Adipose tissue (tissue), 3 donors: Measurements from ENCODE around the gene FILIP1L. TPM values are rescaled to one million over a fixed set of nuclear protein-coding genes. Genes with fewer than 3 reads are reported as not detected.

Experiments
- H3K27ac ChIP-seq: one replicate; pipeline ENCODE4 v1.5.1; 2013; ENCODE audit warnings: low read depth, low read length
- WGBS, 3 donors: extraction: QIAGEN DNeasy Blood & Tissue Kit; methylation state at CpG; one replicate each; pipeline ENCODE4 v1.1.7; 2013; 5-methylcytosine and 5-hydroxymethylcytosine counted together
- polyA plus RNA-seq, 3 donors: library from polyadenylated mRNA; stranded (reverse); fragments of 200-250 nt; gene quantifications; one replicate each; pipeline ENCODE4 v1.2.3, GENCODE V29; 2013
- donor health status: healthy with polysubstance abuse.
- donor health status: Bipolar disorder and iron deficiency.
- donor health status: healthy.

FILIP1L gene
- polyA plus RNA-seq, 3 donors = 8.4 to 71.3 (median 27.2) TPM

DNA sequence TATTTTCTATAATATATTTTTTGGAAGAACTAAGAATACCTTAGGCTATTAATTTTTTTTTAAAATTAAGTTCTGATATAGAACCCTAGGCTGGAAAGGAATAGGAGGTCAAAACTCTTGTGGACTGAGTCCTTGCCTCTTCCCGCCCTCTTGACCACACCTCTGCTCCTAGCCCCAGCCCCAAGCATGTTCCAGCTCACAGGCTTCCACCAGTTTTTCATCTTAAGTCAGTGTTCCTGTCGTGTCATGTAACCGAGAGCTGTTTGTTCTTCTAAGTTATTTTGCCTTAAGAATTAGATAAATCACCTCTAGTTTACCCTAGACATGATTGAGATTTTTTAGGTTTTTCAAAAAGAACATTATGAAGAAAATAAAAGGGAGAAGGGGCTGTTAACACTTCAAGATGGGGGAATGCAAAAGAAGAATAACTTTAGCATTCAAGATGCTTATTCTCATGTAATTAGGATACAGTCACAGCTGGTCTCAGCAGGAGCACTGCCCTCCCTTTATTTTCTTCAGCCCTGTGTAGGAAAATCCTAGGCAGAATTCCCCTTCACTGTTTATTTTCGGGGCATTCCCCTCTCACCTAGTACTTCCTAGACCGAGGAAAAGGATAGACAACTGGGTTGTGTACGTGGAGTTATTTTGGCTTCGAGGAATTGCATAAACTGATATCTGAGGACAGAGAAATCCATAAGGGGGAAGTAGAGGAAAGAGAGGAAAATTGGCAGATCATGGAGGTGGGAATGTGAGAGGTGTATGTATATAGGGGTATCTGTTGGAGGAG, 186.4 kb downstream of the FILIP1L start:
- 73 to 87% (median 78%) methylated on average over 7 of the region's 7 CpGs for WGBS, 3 donors
- H3K27ac ChIP-seq = no peak overlapping the region

DNA sequence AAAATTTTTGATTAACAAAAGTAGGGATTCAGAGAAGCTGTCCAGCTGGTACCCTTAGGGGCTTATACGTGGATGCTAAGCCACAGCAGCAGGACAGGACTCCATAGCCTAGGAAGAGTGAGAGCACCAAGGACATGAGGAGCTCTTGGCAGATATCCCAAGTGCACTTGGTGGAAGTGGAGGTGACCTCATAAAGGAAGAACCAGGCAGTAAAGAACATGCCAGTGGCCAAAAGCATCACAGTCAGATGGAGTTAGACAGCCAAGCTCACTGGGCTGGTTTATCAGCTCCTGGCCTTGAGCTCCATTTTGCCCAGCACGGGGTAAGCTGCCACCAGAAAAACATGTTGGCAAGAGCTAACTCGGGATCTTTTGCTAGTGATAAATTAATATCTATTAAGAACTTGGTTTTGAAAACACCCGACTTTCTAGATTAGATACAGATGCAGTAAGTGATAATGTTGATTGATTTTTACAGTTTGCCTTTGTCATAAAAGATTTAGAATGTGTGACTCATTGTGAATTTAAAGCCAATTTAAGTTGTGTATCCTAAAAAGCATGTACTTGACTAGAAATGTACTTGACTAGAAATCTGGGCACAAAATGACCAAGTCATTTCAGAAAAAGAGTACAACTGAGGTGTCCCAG, 188.6 kb downstream of the FILIP1L start:
- WGBS, 3 donors = 31 to 65% (median 49%) methylated on average over 4 of the region's 4 CpGs
- H3K27ac ChIP-seq = no peak overlapping the region

- H3K27ac ChIP-seq = no peak overlapping the region
Observed at GRCh38 chr3:99923873-99924272, 190.4 kb downstream of the FILIP1L start.

DNA sequence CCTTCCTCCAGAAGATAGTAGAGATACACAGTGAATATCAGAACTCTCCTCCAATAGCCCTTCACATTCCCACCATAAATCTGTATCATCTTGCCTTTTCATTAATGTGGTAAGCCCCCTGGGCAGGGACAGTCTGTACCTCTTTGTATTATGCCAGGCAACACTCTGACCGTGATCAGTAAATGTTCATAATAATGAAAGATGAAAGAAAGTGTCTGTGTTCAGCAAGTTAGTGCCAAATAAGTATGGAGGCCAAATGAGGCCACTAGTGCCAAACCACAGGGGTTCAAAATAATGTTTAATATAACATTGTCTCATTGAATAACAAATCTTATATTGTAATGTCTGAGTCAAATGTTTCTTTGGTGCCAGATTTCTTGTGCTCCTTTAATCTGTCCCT, 192.3 kb downstream of the FILIP1L start:
- WGBS, 3 donors = 76 to 94% (median 77%) methylated on average over 1 of the region's 1 CpG
- no peak overlapping the region for H3K27ac ChIP-seq

DNA sequence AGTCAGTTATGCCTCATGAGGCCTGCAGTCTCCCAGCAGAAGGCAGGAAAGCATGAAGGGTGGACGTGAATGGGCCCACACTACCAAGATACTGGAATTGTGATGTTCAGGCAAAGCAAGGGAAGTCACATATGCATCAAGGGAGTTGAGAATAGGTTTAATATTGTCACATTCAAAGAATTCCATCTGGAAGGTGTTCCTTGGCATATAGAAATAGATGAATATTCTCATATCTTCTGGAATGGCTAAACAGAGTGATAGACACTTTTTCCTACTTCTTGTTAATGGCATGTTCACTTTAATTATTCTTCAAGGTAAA, 193.0 kb downstream of the FILIP1L start:
- WGBS, 3 donors = 75 to 95% (median 89%) methylated on average over 1 of the region's 1 CpG
- no peak overlapping the region for H3K27ac ChIP-seq

DNA sequence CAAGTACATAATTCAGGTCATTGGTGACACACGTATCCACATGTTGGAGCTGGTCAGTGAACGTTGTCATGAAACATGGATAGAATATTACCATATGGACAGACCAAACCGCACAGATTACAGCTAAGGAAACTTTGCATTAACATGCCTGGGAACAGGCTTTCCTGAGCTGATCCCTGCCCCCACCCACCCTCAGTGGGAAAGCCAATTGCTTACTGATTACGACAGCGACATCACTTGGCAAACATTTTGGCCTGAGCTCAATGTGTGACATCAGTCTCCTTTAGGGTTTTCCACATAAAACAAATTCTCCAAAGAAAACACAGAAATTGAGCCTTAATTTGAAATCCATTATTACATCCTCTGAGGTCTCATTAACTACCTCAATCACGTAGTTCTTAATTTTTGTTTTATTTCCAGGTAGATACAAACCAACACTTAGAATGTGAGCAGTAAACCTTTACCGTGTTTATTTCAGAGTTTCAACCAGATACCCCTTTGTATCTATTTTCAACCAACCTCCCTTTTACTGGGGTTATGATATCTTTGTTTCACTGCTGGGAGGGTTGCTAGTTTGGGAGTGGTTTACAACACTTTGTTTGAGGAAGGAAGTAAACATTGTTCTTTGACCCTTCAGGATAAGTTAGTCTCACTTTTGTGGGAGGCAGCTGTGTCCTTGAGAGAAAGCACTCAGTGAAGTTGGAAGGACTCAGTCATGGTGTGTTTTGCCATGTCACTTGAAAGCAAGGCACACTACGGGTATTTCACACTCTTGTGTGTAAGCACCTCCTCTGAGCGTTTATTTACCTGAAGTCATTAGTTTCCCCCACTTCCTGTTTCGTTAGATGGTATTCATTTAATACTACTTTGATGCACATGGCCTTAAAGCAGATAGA, 193.6 kb downstream of the FILIP1L start:
- H3K27ac ChIP-seq = no peak overlapping the region
- WGBS, 3 donors = 34 to 43% (median 35%) methylated on average over 10 of the region's 10 CpGs

GRCh38 chr3:99919694-99920093, 194.6 kb downstream of the FILIP1L start:
- H3K27ac ChIP-seq = no peak overlapping the region

GRCh38 chr3:99918715-99919114, 195.6 kb downstream of the FILIP1L start:
- H3K27ac ChIP-seq = no peak overlapping the region

DNA sequence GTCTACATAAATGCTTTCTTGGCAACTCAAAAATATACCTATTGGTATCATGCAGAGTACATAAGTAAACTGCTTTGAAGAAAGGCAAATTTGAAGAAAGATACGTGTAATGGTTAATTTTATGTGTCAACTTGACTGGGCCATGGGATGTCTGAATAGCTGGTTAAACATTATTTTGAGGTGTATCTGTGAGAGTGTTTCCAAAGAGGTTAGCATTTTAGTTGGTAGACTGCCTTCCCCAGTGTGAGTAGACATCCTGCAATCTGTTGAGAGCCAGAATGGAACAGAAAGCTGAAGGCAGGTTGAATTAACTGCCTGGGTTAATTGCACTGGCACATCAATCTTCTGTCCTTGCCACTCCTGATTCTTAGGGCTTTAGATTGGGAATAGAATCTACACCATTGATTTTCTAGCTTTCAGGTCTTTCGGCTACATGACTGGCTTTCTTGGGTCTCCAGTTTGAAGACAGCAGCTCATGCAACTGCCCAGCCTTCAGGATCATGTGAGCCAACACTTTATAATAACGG, 198.3 kb downstream of the FILIP1L start:
- H3K27ac ChIP-seq = no peak overlapping the region

GRCh38 chr3:99911433-99911832, 202.9 kb downstream of the FILIP1L start:
- H3K27ac ChIP-seq = no peak overlapping the region
- WGBS, 3 donors = 46 to 69% (median 64%) methylated on average over 3 of the region's 3 CpGs

More for the DNA sequence above, 198.3 kb downstream of the FILIP1L start:
- 79 to 99% (median 91%) methylated on average over 3 of the region's 3 CpGs for WGBS, 3 donors

DNA sequence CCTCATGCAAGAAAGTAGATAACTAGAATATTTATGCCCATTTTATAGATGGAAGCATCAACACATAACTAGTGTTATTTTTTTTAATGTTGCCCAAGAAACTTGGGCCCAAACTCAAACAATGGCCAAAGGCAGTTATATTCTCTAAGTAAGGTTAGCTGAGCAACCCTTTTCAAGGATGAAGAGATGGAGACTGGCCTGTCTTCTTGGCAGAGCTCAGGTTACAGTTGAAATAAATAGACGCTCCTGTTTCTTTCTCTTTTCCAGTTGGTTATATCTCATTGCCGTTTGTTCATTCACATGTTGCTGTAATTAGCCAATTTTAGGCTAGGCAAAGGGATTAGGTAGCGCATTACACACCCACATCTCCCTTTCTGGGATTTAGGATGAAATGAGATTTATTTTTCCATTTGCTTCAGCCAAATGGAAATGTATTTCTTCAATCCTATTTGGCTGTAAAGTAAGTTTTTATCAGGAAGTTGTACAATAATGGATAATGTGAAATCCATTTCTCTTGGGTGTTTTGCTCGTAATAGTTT, 203.5 kb downstream of the FILIP1L start:
- WGBS, 3 donors = 53 to 73% (median 54%) methylated on average over 4 of the region's 4 CpGs
- no peak overlapping the region for H3K27ac ChIP-seq

DNA sequence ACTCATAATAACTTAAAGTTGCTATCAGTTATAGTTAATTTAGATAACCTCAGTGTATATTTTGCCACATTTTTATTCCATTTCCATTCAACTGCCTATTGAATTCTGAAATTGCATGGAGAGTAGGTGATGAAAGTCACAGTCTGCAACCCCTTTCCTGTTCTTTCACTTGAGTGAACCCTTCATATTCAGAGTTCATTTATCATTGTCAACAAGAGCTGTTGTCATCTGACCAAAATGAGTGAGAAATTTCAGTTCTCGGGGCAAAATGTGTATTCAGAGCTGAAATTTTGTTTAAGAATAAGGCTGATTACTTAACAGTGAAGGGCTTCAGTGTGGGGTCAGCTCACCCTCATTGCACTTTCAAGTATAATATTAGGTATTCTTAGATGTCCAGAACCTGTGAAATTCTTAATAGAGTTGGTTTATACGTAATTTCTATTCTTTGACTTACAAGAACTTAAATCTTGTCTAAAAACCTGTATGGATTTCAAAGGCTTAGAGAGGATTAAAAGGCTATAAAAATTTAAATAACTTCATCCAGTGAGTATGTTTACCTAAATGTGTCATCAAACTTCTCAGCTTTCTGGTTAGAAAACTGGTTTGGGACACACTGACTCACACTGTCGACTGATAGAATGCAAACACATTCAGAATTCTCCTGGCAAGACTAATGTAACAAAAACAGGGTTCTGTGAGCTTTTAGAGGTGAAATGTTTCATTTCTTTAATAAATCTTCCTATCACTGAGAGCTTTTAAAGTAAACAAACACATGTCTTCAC, 204.4 kb downstream of the FILIP1L start:
- H3K27ac ChIP-seq = no peak overlapping the region
- WGBS, 3 donors = 78 to 85% (median 85%) methylated on average over 3 of the region's 3 CpGs

GRCh38 chr3:99907959-99908544, 206.2 kb downstream of the FILIP1L start:
- no peak overlapping the region for H3K27ac ChIP-seq
- WGBS, 3 donors = 85 to 91% (median 89%) methylated on average over 2 of the region's 2 CpGs

DNA sequence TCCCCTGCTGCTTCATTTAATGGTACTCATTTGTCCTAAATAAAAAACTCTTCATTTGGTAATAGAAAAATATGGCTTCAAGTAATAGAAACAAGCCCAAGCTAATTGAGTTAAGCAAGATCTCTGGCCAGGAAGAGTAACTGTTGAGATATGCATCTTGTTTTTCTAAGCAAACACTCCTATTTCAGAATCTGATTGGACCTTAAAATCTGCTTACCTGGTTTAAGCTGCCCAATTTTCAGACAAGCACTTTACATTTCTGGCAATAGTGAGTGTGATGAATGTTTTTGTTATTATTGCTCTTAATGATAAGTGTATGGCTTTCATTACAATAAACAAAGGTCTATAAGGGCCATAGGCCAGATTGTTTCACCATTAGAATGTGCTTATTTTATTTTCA, 210.4 kb downstream of the FILIP1L start:
- no peak overlapping the region for H3K27ac ChIP-seq

DNA sequence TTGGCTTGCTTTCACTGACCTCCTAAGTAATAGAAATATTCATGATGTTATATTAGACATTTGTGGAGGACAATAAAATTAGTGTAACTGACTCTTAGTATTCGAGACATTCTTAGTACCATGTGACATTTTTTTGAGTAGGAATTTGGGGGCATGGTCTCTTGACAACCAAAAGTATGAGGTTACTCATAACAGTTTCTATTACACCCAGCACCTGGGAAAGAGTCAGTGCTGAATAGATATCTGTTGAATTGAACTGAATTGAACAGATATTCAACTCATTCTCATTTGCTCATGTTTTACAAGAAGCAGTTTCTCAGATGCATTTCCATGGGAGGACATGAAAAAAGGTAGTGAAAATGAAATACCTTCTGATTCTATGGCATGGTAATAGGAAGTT, 212.2 kb downstream of the FILIP1L start:
- 78 to 86% (median 81%) methylated on average over 1 of the region's 1 CpG for WGBS, 3 donors
- H3K27ac ChIP-seq = no peak overlapping the region

GRCh38 chr3:99901200-99901926, 212.9 kb downstream of the FILIP1L start:
- WGBS, 3 donors = 15 to 27% (median 23%) methylated on average over 6 of the region's 6 CpGs
- no peak overlapping the region for H3K27ac ChIP-seq

GRCh38 chr3:99900248-99900647, 214.1 kb downstream of the FILIP1L start:
- H3K27ac ChIP-seq = no peak overlapping the region
- WGBS, 3 donors = 98 to 100% (median 100%) methylated on average over 1 of the region's 1 CpG
